Kidney (tissue), 14 donors: ENCODE results near the gene CCDC102A. TPM values are rescaled to one million over a fixed set of nuclear protein-coding genes. Genes with fewer than 3 reads are reported as not detected.

Experiments
- DNase-seq, 5 donors: peaks; one replicate each; pipeline ENCODE4 v3.0.0-alpha.2; 2013 to 2020
- FAIRE-seq: peaks from 2 replicates; lab custom pipeline; 2012; peaks lifted over from hg19 to GRCh38; lab: Jason Lieb, UNC
- H3K27ac ChIP-seq, 2 donors: one replicate each; pipeline ENCODE4 v1.7.0; 2013; ENCODE audit warnings: low read depth in 2 of 2, low read length in 2 of 2, inconsistent platforms in 1 of 2
- H3K27me3 ChIP-seq: one replicate; pipeline ENCODE4 v1.7.1; 2013; ENCODE audit warnings: low read length, inconsistent platforms; ENCODE audit not compliant: control insufficient read depth, insufficient read depth
- H3K36me3 ChIP-seq, 3 donors: one replicate each; pipeline versions ENCODE4 v1.7.0 to v1.7.1; 2013; ENCODE audit warnings: low read length in 3 of 3, control low read depth in 1 of 3, inconsistent platforms in 1 of 3; ENCODE audit not compliant: insufficient read depth in 3 of 3, control insufficient read depth in 2 of 3
- H3K4me1 ChIP-seq, 3 donors: one replicate each; pipeline versions ENCODE4 v1.7.0 to v1.7.1; 2013; ENCODE audit warnings: low read length in 3 of 3, inconsistent platforms in 1 of 3, low read depth in 1 of 3; ENCODE audit not compliant: control insufficient read depth in 2 of 3, insufficient read depth in 2 of 3
- H3K4me3 ChIP-seq, 3 donors: one replicate each; pipeline versions ENCODE4 v1.7.0 to v1.8.1; 2013; ENCODE audit warnings: low read length in 3 of 3, control low read depth in 1 of 3, inconsistent platforms in 1 of 3
- H3K9ac ChIP-seq, 3 donors: one replicate each; pipeline versions ENCODE4 v1.7.0 to v1.7.1; 2013; ENCODE audit warnings: low read length in 3 of 3, control low read depth in 1 of 3, inconsistent platforms in 1 of 3
- H3K9me3 ChIP-seq, 3 donors: one replicate each; pipeline versions ENCODE4 v1.7.0 to v1.7.1; 2013; ENCODE audit warnings: low read length in 3 of 3, control low read depth in 1 of 3, inconsistent platforms in 1 of 3; ENCODE audit not compliant: control insufficient read depth in 2 of 3, insufficient read depth in 1 of 3
- CTCF ChIP-seq: IDR thresholded peaks from 3 replicates; pipeline ENCODE4 v1.5.1; 2012; ENCODE audit warnings: mild to moderate bottlenecking, moderate library complexity, borderline replicate concordance; ENCODE audit not compliant: insufficient read depth; ENCODE audit errors: extremely low read depth
- intact Hi-C: fragments of 100-400 bp; cut with DNase I; formaldehyde crosslinking; loops from one replicate; pipeline ENCODE4 v1.11.1; 2022
- polyA plus RNA-seq: library from polyadenylated mRNA; stranded (reverse); fragments of 350-450 nt; fragmentation: Illumina TruSeq; extraction: RNeasy Lipid Tissue Mini Kit (QIAGEN cat#74804); gene quantifications from one replicate; pipeline ENCODE4 v1.2.3, GENCODE V29; 2014; ENCODE audit warnings: low read depth, low replicate concordance; ENCODE audit not compliant: insufficient read depth
- total RNA-seq: library from RNA; stranded (reverse); fragmentation: NEBNext Ultra II Directional; extraction: Animal tissue kit (Norgen Biotek cat#: 25700); gene quantifications from one replicate; pipeline ENCODE4 v1.2.1, GENCODE V29; 2021
- donor health status: control.
- donor health status: control.
- donor health status: control.
- donor health status: control.
- donor health status: control.
- donor health status: DM: yes; HTN: yes; CAD: no.
- donor health status: Normal renal cell carcinoma (clear cell type).

CCDC102A gene
- total and polyA plus RNA-seq, 2 donors from 2014 or later = 5.7 to 11.9 TPM

DNA sequence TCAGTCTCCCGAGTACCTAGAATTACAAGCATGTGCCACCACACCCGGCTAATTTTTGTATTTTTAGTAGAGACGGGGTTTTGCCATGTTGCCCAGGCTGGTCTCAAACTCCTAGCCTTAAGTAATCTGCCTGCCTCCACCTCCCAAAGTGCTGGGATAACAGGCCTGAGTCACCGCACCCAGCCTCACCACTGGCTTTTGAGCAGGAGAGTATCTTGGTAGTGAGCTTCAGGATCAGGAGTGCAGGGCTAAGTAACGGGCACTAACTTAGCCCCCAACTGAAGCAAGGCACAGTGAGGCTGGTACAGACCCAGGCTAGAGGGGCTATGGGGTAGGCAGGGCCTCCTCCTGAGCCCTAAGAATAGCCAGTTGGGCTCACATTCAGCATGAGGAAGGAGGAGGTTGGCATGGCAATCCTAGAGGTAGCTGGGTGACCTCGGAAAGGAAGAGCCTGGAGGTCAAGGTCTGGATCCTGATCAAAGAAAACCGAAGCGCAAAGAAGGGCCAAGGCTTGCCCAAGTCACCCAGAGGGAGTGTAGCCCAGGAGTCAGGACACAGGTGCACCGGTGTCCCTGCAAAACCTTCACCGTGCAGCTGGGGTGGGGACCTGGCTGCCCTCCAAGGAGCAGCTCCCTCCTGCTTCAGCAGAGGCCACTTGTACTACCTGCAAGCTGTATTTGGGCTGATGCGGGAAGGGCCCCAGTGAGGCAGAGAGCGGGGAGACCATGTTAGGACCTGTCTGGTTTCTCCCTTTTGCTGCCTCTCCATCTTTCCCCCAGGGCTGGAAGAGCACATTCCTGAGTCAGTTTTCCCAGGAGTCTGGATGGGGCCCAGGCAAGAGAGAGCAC is 4.8 kb upstream of the CCDC102A start:
- Histone ChIP-seq H3K27me3 (no peaks in the 10 kb centered on the region), H3K4me3 (no peak overlapping the region), H3K9me3 (no peaks in the 10 kb centered on the region), H3K36me3 (no peaks in the 10 kb centered on the region), H3K27ac (no peak overlapping the region), H3K9ac (no peak overlapping the region), H3K4me1 (peaks cover 0 to 3% (median 0%) of the 10 kb centered on the region in 3 donors)
- intact Hi-C loops = no loop called here
- peak in 1 of 5 donors; percentile 39 for DNase-seq
- no peak for TF ChIP-seq CTCF
- no peak for FAIRE-seq

GRCh38 chr16:57540387-57540786 is 4.0 kb upstream of the CCDC102A start:
- peaks cover 0 to 3% (median 0%) of the 10 kb centered on the region in 3 donors for H3K4me1 ChIP-seq
- no peak for TF ChIP-seq CTCF
- no peaks in the 10 kb centered on the region for H3K27me3 ChIP-seq
- peak in 1 of 5 donors; percentile 21 for DNase-seq
- no peak for FAIRE-seq
- no peak overlapping the region for H3K9ac ChIP-seq
- no peaks in the 10 kb centered on the region for H3K9me3 ChIP-seq
- no peaks in the 10 kb centered on the region for H3K36me3 ChIP-seq
- H3K4me3 ChIP-seq = no peak overlapping the region
- intact Hi-C loops = no loop called here
- no peak overlapping the region for H3K27ac ChIP-seq

- intact Hi-C loops = no loop called here
- H3K9me3 ChIP-seq = no peaks in the 10 kb centered on the region
- no peak overlapping the region for H3K9ac ChIP-seq
- TF ChIP-seq CTCF = no peak
- no peak for FAIRE-seq
- H3K4me3 ChIP-seq = no peak overlapping the region
- H3K27me3 ChIP-seq = no peaks in the 10 kb centered on the region
- no peak overlapping the region for H3K27ac ChIP-seq
- peaks cover 0 to 13% (median 0%) of the 10 kb centered on the region in 3 donors for H3K4me1 ChIP-seq
- H3K36me3 ChIP-seq = no peaks in the 10 kb centered on the region
- DNase-seq = no peak
Observed at GRCh38 chr16:57539072-57539796, 2.9 kb upstream of the CCDC102A start.
